ENCODE data around the gene PEA15.

PEA15 gene

DNA sequence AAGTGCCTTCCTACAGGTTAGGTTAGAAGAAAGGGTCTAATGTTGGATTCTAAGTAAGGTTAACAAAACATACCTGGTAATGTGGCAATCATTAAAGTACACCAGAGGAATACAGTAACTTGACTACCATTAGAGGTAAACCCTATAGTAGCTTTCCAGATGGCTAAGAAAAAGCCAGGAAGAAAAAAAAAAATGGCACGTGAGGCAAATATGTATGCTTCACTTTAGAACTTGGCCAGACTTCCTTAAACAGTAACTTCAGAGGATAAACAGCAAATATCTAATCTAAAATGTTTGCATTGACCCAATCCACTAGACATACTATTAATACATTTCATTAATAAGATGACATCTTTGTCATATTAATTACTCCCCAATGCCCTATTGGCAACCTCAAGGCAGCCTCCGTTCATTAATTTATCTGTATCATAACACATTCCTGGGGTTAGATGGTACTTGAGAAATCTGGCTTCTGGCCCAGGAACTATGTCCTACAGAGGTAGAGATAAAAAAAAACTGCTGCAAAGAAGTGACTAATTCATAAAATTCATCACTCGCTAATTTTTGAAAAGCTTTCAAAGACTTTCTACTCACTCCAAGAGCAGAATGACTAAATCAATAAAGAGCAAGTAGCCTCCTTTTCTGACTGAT, 51.3 kb downstream of the PEA15 start:
- no peak for TF ChIP-seq EZH2 (IDR thresholded peaks at IDR 0.05; ENCODE audit: borderline replicate concordance, low read length)
- TF ChIP-seq, protein P1, sequence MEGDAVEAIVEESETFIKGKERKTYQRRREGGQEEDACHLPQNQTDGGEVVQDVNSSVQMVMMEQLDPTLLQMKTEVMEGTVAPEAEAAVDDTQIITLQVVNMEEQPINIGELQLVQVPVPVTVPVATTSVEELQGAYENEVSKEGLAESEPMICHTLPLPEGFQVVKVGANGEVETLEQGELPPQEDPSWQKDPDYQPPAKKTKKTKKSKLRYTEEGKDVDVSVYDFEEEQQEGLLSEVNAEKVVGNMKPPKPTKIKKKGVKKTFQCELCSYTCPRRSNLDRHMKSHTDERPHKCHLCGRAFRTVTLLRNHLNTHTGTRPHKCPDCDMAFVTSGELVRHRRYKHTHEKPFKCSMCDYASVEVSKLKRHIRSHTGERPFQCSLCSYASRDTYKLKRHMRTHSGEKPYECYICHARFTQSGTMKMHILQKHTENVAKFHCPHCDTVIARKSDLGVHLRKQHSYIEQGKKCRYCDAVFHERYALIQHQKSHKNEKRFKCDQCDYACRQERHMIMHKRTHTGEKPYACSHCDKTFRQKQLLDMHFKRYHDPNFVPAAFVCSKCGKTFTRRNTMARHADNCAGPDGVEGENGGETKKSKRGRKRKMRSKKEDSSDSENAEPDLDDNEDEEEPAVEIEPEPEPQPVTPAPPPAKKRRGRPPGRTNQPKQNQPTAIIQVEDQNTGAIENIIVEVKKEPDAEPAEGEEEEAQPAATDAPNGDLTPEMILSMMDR (IDR thresholded peaks at IDR 0.05; ENCODE audit: low read length), result no peak

DNA sequence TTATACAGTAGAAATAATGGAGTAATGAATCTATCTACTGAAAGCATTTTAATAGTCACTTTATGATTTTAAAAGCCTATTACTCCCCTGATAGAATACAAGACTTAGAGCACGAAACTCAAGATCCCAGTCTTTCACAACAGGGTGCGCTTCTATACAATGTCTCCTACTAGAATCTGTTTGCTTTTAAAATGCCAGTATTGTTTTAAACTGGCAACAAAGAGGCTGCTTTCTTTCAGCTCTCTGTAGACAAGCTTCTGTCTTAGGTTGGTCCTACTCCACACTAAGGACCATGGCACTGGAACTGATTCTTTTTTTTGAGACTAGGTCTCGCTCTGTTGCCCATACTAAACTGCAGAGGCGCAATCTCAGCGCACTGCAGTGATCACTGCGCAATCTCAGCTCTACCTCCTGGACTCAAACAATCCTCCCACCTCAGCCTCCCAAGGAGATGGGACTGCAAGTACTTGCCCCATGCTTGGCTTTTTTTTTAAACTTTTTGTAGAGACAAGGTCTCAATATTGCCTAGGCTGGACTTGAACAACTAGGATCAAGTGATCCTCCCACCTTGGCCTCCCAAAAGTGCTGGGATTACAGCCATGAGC, 52.3 kb downstream of the PEA15 start:
- Histone ChIP-seq H3K4me2 (ENCODE audit: low read length) (no peak overlapping the region), H3K4me1 (ENCODE audit: insufficient read depth, low read length, severe bottlenecking) (peaks cover 31% of the 10 kb centered on the region), H3K9me3 (ENCODE audit: low read length) (no peaks in the 10 kb centered on the region), H3K9ac (ENCODE audit: low read length) (no peak overlapping the region), H3K36me3 (ENCODE audit: insufficient read depth, low read length) (peaks cover 24% of the 10 kb centered on the region), H2AFZ (ENCODE audit: low read length) (no peak overlapping the region), H3K9me2 (ENCODE audit: low read depth, low read length) (no peaks in the 10 kb centered on the region), H3K27me3 (ENCODE audit: insufficient read depth, low read length) (no peaks in the 10 kb centered on the region), H3K79me2 (ENCODE audit: insufficient read depth, low read length) (peaks cover 46% of the 10 kb centered on the region), H3K4me3 (ENCODE audit: low read depth, low read length, poor library complexity, severe bottlenecking) (no peak overlapping the region), H3F3A (ENCODE audit: insufficient read depth, low read length) (0 out of 2 replicates have a peak, but pooled peaks cover 5% of the 10 kb centered on the region), H3K27ac (ENCODE audit: low read depth, low read length, poor library complexity, severe bottlenecking) (no peak overlapping the region), H4K20me1 (ENCODE audit: insufficient read depth, low read length) (no peaks in the 10 kb centered on the region)
- TF ChIP-seq, protein P1 (IDR thresholded peaks at IDR 0.05; ENCODE audit: low read length), result no peak
- TF ChIP-seq EZH2 (IDR thresholded peaks at IDR 0.05; ENCODE audit: borderline replicate concordance, low read length), result no peak

More for the DNA sequence above, 51.3 kb downstream of the PEA15 start:
- Histone ChIP-seq H3K4me2 (ENCODE audit: low read length) (no peak overlapping the region), H4K20me1 (ENCODE audit: insufficient read depth, low read length) (no peaks in the 10 kb centered on the region), H3K36me3 (ENCODE audit: insufficient read depth, low read length) (peaks cover 26% of the 10 kb centered on the region), H3K27me3 (ENCODE audit: insufficient read depth, low read length) (no peaks in the 10 kb centered on the region), H3K9ac (ENCODE audit: low read length) (no peak overlapping the region), H2AFZ (ENCODE audit: low read length) (no peak overlapping the region), H3K27ac (ENCODE audit: low read depth, low read length, poor library complexity, severe bottlenecking) (no peak overlapping the region), H3K9me3 (ENCODE audit: low read length) (no peaks in the 10 kb centered on the region), H3F3A (ENCODE audit: insufficient read depth, low read length) (0 out of 2 replicates have a peak, but pooled peaks cover 5% of the 10 kb centered on the region), H3K79me2 (ENCODE audit: insufficient read depth, low read length) (peaks cover 42% of the 10 kb centered on the region), H3K9me2 (ENCODE audit: low read depth, low read length) (no peaks in the 10 kb centered on the region), H3K4me1 (ENCODE audit: insufficient read depth, low read length, severe bottlenecking) (peaks cover 31% of the 10 kb centered on the region), H3K4me3 (ENCODE audit: low read depth, low read length, poor library complexity, severe bottlenecking) (no peak overlapping the region)

DNA sequence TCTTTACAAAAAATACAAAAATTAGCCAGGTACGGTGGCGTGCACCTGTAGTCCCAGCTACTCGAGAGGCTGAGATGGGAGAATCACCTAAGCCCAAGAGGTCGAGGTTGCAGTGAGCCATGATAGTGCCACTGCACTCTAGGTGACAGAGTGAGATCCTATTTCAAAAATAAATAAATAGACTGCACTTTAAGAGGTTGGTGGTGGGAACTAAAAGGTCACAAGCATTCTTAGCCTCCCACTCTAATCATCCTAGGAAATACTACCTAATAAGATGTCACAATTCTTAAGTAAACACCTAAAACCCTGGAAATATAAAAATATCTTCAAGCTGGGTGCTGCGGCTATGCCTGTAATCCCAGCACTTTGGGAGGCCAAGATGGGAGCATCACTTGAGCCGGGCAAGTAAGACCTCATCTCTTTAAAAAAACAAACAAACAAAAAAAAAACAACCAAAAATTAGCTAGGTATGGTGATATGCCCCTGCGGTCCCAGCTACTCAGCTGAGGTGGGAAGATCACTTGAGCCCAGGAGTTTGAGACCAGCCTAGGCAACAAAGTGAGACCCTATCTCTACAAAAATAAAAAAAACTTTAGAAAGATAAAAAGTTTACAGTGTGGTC, 53.1 kb downstream of the PEA15 start:
- Histone ChIP-seq H3K4me1 (ENCODE audit: insufficient read depth, low read length, severe bottlenecking) (peaks cover 39% of the 10 kb centered on the region), H3K27ac (ENCODE audit: low read depth, low read length, poor library complexity, severe bottlenecking) (no peak overlapping the region), H2AFZ (ENCODE audit: low read length) (no peak overlapping the region), H3F3A (ENCODE audit: insufficient read depth, low read length) (no peaks in the 10 kb centered on the region), H3K79me2 (ENCODE audit: insufficient read depth, low read length) (peaks cover 46% of the 10 kb centered on the region), H3K4me3 (ENCODE audit: low read depth, low read length, poor library complexity, severe bottlenecking) (no peak overlapping the region), H3K9me2 (ENCODE audit: low read depth, low read length) (no peaks in the 10 kb centered on the region), H3K9me3 (ENCODE audit: low read length) (no peaks in the 10 kb centered on the region), H3K4me2 (ENCODE audit: low read length) (no peak overlapping the region), H3K27me3 (ENCODE audit: insufficient read depth, low read length) (no peaks in the 10 kb centered on the region), H3K9ac (ENCODE audit: low read length) (no peak overlapping the region), H3K36me3 (ENCODE audit: insufficient read depth, low read length) (peaks cover 24% of the 10 kb centered on the region), H4K20me1 (ENCODE audit: insufficient read depth, low read length) (no peaks in the 10 kb centered on the region)
- TF ChIP-seq EZH2 (IDR thresholded peaks at IDR 0.05; ENCODE audit: borderline replicate concordance, low read length), result no peak
- TF ChIP-seq, protein P1 (IDR thresholded peaks at IDR 0.05; ENCODE audit: low read length), result no peak

Data from OCI-LY1 (cell line).